Peyer's patch (tissue), 4 donors: ENCODE results near the gene BCKDK. TPM values are rescaled to one million over a fixed set of nuclear protein-coding genes. Genes with fewer than 3 reads are reported as not detected.

Experiments used
- DNase-seq, 3 donors: peaks; one replicate each; pipeline ENCODE4 v3.0.0-alpha.2; 2017 to 2019
- H3K27ac ChIP-seq, 4 donors: fragments of 200-600 bp; sonication (generic); one replicate each; pipeline ENCODE4 v1.5.1; 2016 to 2019
- H3K27me3 ChIP-seq, 2 donors: fragments of 200-600 bp; sonication (generic); one replicate each; pipeline ENCODE4 v1.5.1; 2019
- H3K36me3 ChIP-seq, 3 donors: fragments of 200-600 bp; sonication (generic); one replicate each; pipeline ENCODE4 v1.5.1; 2016 to 2019
- H3K4me1 ChIP-seq, 4 donors: fragments of 200-600 bp; sonication (generic); one replicate each; pipeline ENCODE4 v1.5.1; 2016 to 2019
- H3K4me3 ChIP-seq, 4 donors: fragments of 200-600 bp; sonication (generic); 1 replicate in 3 of 4; 2 replicates in 1 of 4; pipeline ENCODE4 v1.5.1; 2016 to 2019; ENCODE audit warnings: mild to moderate bottlenecking in 1 of 4
- H3K9me3 ChIP-seq, 4 donors: fragments of 200-600 bp; sonication (generic); one replicate each; pipeline ENCODE4 v1.5.1; 2016 to 2019; ENCODE audit warnings: mild to moderate bottlenecking in 1 of 4
- CTCF ChIP-seq, 6 experiments: fragments of 450-650 bp in 4 of 6; fragments of 200-600 bp in 2 of 6; sonication (generic) in 1 of 6; IDR thresholded peaks; one replicate each; pipeline ENCODE4 v1.5.1; 2017 to 2019; ENCODE audit warnings: antibody characterized with exemption in 6 of 6, mild to moderate bottlenecking in 3 of 6, moderate library complexity in 1 of 6
- POLR2A ChIP-seq, 2 donors: fragments of 450-650 bp; IDR thresholded peaks; one replicate each; pipeline ENCODE4 v1.5.1; 2017; ENCODE audit warnings: antibody characterized with exemption in 2 of 2, mild to moderate bottlenecking in 2 of 2, moderate library complexity in 2 of 2
- total RNA-seq, 4 donors: library from RNA; depleted of rRNA; stranded (reverse); fragments of >200 nt; gene quantifications; one replicate each; pipeline ENCODE4 v1.1.0, GENCODE V29; 2016

BCKDK gene
- total RNA-seq, 4 donors from 2014 or later, result 30.5 to 71.4 (median 41.8) TPM

GRCh38 chr16:31132303-31132979, 24.3 kb downstream of the BCKDK start:
- H3K4me1 ChIP-seq, result peaks cover 0 to 67% (median 15%) of the 10 kb centered on the region in 4 donors

DNA sequence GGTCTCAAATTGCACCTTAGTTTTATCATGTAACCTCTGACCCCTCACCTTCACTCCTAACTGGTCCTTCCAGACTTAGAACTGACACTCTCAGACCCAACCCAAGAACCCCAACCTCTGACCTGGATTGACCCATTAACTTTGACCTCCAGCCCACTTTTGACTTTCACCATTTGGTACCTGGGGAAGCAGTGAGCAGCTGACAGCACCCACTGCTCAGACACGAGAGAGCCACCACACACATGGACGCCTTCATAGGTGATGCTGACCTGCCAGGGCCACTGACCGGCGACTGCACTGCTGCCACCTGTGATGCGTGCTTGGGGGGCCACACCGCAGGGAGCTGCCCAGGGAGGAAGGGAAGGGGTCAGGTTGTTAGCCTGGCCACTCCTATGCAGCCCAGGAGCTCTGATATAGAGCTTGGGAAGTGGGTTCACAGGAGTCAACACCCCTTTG, 24.9 kb downstream of the BCKDK start:
- Histone ChIP-seq H3K9me3 (no peaks in the 10 kb centered on the region), H3K4me1 (peaks cover 0 to 64% (median 15%) of the 10 kb centered on the region in 4 donors), H3K27me3 (no peaks in the 10 kb centered on the region), H3K27ac (peak overlapping the region in 3 of 4 donors; percentile 89 to 96 (median 93)), H3K36me3 (peaks cover 0 to 40% (median 0%) of the 10 kb centered on the region in 3 donors), H3K4me3 (peak overlapping the region in 3 of 4 donors; percentile 42 to 84 (median 68))
- no peak for DNase-seq
- TF ChIP-seq CTCF (IDR thresholded peaks at IDR 0.05) (no peak), POLR2A (IDR thresholded peaks at IDR 0.05) (no peak)

More at GRCh38 chr16:31132303-31132979, 24.3 kb downstream of the BCKDK start:
- DNase-seq, result no peak
- Histone ChIP-seq H3K9me3 (no peaks in the 10 kb centered on the region), H3K27me3 (no peaks in the 10 kb centered on the region), H3K4me3 (peak overlapping the region in 2 of 4 donors; percentile 68 to 84), H3K27ac (peak overlapping the region in 3 of 4 donors; percentile 89 to 96 (median 93)), H3K36me3 (peaks cover 0 to 43% (median 0%) of the 10 kb centered on the region in 3 donors)
- TF ChIP-seq POLR2A (IDR thresholded peaks at IDR 0.05), result no peak
- TF ChIP-seq CTCF (IDR thresholded peaks at IDR 0.05), result no peak

- no peak for DNase-seq
- H3K9me3 ChIP-seq, result no peaks in the 10 kb centered on the region
- peak overlapping the region in 3 of 4 donors; percentile 42 to 84 (median 68) for H3K4me3 ChIP-seq
- no peak for TF ChIP-seq CTCF (IDR thresholded peaks at IDR 0.05)
- no peak for TF ChIP-seq POLR2A (IDR thresholded peaks at IDR 0.05)
- H3K27ac ChIP-seq, result peak overlapping the region in 3 of 4 donors; percentile 89 to 96 (median 93)
- H3K4me1 ChIP-seq, result peaks cover 0 to 58% (median 14%) of the 10 kb centered on the region in 4 donors
- peaks cover 0 to 40% (median 0%) of the 10 kb centered on the region in 3 donors for H3K36me3 ChIP-seq
- H3K27me3 ChIP-seq, result no peaks in the 10 kb centered on the region
These were observed 25.9 kb downstream of the BCKDK start for GRCh38 chr16:31134091-31134571.

DNA sequence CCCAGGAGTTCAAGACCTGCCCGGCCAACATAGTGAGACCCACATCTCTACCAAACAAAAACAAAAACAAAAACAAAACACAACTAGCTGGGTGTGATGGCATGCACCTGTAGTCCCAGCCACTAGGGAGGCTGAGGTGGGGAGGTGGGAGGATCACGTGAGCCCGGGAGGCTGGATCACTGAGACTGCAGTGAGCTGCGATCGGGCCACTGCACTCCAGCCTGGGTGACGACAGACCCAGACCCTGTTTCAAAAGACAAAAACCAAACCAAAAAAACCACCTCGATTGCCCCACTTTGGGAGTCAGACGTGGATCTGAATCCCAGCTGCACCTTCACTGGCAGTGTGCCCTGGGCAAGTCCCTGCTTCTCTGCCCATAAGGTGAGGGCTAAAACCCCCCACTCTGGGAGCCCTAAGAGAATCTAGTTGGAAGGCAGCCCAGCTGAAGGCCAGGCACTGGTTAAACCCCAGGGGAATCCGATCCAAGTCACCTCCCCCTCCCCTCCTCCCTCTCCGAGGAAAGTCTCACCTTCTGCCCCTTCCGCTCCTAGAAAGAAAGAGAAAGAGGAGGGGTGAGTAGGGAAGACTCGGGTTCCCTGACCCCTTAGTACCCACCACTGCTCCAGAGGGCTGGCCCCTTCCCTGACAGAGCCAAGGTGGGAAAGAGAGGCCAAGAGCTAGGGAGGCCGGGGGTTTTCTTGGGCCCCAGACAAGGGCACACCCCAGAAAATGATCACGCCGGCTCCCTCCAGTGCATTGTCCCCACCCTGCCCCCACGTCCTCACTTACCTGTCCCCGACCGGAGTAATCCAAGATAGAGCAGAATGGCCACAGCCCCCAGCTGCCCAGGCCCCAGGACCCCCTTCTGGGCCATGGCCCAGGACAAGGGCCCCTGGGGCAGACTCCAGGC, 26.7 kb downstream of the BCKDK start:
- peak in 2 of 3 donors; percentile 77 to 81 for DNase-seq
- H3K4me3 ChIP-seq, result peak overlapping the region in 3 of 4 donors; percentile 42 to 84 (median 68)
- H3K27me3 ChIP-seq, result no peaks in the 10 kb centered on the region
- TF ChIP-seq POLR2A (IDR thresholded peaks at IDR 0.05), result peak; percentile 78 to 91
- TF ChIP-seq CTCF (IDR thresholded peaks at IDR 0.05), result peak in 3 of 6 experiments; percentile 55 to 69 (median 67)
- H3K9me3 ChIP-seq, result no peaks in the 10 kb centered on the region
- H3K36me3 ChIP-seq, result peaks cover 0 to 40% (median 0%) of the 10 kb centered on the region in 3 donors
- H3K4me1 ChIP-seq, result peaks cover 0 to 50% (median 10%) of the 10 kb centered on the region in 4 donors
- peak overlapping the region in 3 of 4 donors; percentile 89 to 96 (median 93) for H3K27ac ChIP-seq
